GM23338 (cell line): ENCODE data around the gene ATP7A. TPM values are rescaled to one million over a fixed set of nuclear protein-coding genes. Genes with fewer than 3 reads are reported as not detected.

Experiments used
- ATAC-seq: fragments of 200-7000 bp; cut with Tn5 transposase; 3 replicates; pipeline ENCODE4 v1.9.1; 2020
- DNase-seq: peaks from one replicate; pipeline ENCODE4 v3.0.0-alpha.2; 2015; ENCODE audit warnings: low spot score
- H2AFZ ChIP-seq: fragments of 200-600 bp; sonication (generic); 2 replicates; pipeline ENCODE4 v1.8.0; 2016; ENCODE audit warnings: antibody characterized with exemption, mild to moderate bottlenecking, moderate library complexity
- H3F3A ChIP-seq: fragments of 200-600 bp; sonication (generic); replicated peaks from 2 replicates; pipeline ENCODE4 v1.8.0; 2017; ENCODE audit warnings: antibody characterized with exemption, mixed run types, low read depth
- H3K27ac ChIP-seq: fragments of 200-600 bp; sonication (generic); 2 replicates; pipeline ENCODE4 v1.6.1; 2016; ENCODE audit warnings: low read depth
- H3K27me3 ChIP-seq: fragments of 200-600 bp; sonication (generic); 2 replicates; pipeline ENCODE4 v1.8.0; 2016; ENCODE audit warnings: mild to moderate bottlenecking, mixed run types, moderate library complexity; ENCODE audit not compliant: insufficient read depth
- H3K36me3 ChIP-seq: fragments of 200-600 bp; sonication (generic); 2 replicates; pipeline ENCODE4 v1.8.0; 2016; ENCODE audit warnings: mild to moderate bottlenecking; ENCODE audit not compliant: insufficient read depth
- H3K4me1 ChIP-seq: fragments of 200-600 bp; sonication (generic); 2 replicates; pipeline ENCODE4 v1.8.0; 2016; ENCODE audit warnings: mild to moderate bottlenecking, moderate library complexity; ENCODE audit not compliant: insufficient read depth
- H3K4me2 ChIP-seq: fragments of 200-600 bp; sonication (generic); 2 replicates; pipeline ENCODE4 v1.7.1; 2017; ENCODE audit warnings: mixed run types
- H3K4me3 ChIP-seq: fragments of 200-600 bp; sonication (generic); 2 replicates; pipeline ENCODE4 v1.6.1; 2016; ENCODE audit warnings: mixed run types
- H3K79me2 ChIP-seq: fragments of 200-600 bp; sonication (generic); replicated peaks from 2 replicates; pipeline ENCODE4 v1.8.0; 2017; ENCODE audit warnings: mild to moderate bottlenecking; ENCODE audit not compliant: insufficient read depth
- H3K9me2 ChIP-seq: fragments of 200-600 bp; sonication (generic); 2 replicates; pipeline ENCODE4 v1.8.0; 2017; ENCODE audit not compliant: insufficient read depth
- H4K20me1 ChIP-seq: fragments of 200-600 bp; sonication (generic); replicated peaks from 2 replicates; pipeline ENCODE4 v1.8.0; 2017; ENCODE audit warnings: mild to moderate bottlenecking; ENCODE audit not compliant: insufficient read depth
- H3K27ac Mint-ChIP-seq: 2 replicates; pipeline ENCODE4 v1.8.0; 2020; ENCODE audit warnings: inconsistent platforms, mild to moderate bottlenecking, moderate library complexity, mixed read lengths
- H3K27me3 Mint-ChIP-seq: 3 replicates; pipeline ENCODE4 v1.8.0; 2022; ENCODE audit warnings: low read depth, mild to moderate bottlenecking, moderate library complexity, mixed read lengths, inconsistent platforms; ENCODE audit not compliant: insufficient read depth, poor library complexity
- H3K36me3 Mint-ChIP-seq: 3 replicates; pipeline ENCODE4 v1.8.0; 2021; ENCODE audit warnings: low read depth, mild to moderate bottlenecking, inconsistent platforms, moderate library complexity, mixed read lengths
- H3K4me1 Mint-ChIP-seq: 3 replicates; pipeline ENCODE4 v1.8.0; 2020; ENCODE audit warnings: mild to moderate bottlenecking, inconsistent platforms, mixed read lengths
- H3K4me3 Mint-ChIP-seq: 3 replicates; pipeline ENCODE4 v1.8.0; 2021; ENCODE audit warnings: moderate library complexity, mild to moderate bottlenecking, inconsistent platforms, mixed read lengths
- H3K9me3 Mint-ChIP-seq: 3 replicates; pipeline ENCODE4 v1.8.0; 2020; ENCODE audit warnings: moderate library complexity, mild to moderate bottlenecking, inconsistent platforms, mixed read lengths
- CREB1 ChIP-seq: fragments of 250-450 bp; sonication (Bioruptor Pico); IDR thresholded peaks from 2 replicates; pipeline ENCODE4 v1.5.0; 2020; ENCODE audit warnings: low read depth, mild to moderate bottlenecking, moderate library complexity
- EZH2 ChIP-seq: fragments of 200-600 bp; sonication (generic); IDR thresholded peaks from one replicate; pipeline ENCODE4 v1.8.0; 2017; ENCODE audit warnings: antibody characterized with exemption, mild to moderate bottlenecking, low read depth; ENCODE audit not compliant: unreplicated experiment
- JUNB ChIP-seq: IDR thresholded peaks from one replicate; pipeline ENCODE4 v1.6.1; 2016; ENCODE audit warnings: antibody characterized with exemption; ENCODE audit not compliant: unreplicated experiment
- NANOG ChIP-seq: IDR thresholded peaks from 2 replicates; pipeline ENCODE4 v1.6.1; 2016; ENCODE audit warnings: antibody characterized with exemption, borderline replicate concordance
- POLR2AphosphoS5 ChIP-seq: IDR thresholded peaks from 2 replicates; pipeline ENCODE4 v1.6.1; 2016; ENCODE audit warnings: antibody characterized with exemption, low read depth
- STAT1 ChIP-seq: IDR thresholded peaks from one replicate; pipeline ENCODE4 v1.6.1; 2016; ENCODE audit warnings: antibody characterized with exemption; ENCODE audit not compliant: unreplicated experiment
- ZNF114 ChIP-seq: fragments of 250-450 bp; sonication (Bioruptor Pico); IDR thresholded peaks from 2 replicates; pipeline ENCODE4 v1.5.0; 2020; ENCODE audit warnings: mild to moderate bottlenecking, moderate library complexity
- ZNF331 ChIP-seq: fragments of 250-450 bp; sonication (Bioruptor Pico); IDR thresholded peaks from 2 replicates; pipeline ENCODE4 v1.5.0; 2020; ENCODE audit warnings: low read depth, mild to moderate bottlenecking, moderate library complexity
- polyA plus RNA-seq: library from polyadenylated mRNA; unstranded; fragments of >200 nt; fragmentation: Nextera tagmentation; extraction: Ambion mirVana; gene quantifications from 2 replicates; pipeline ENCODE4 v1.2.1, GENCODE V29; 2016
- total RNA-seq: library from RNA; depleted of rRNA; stranded (reverse); fragments of >200 nt; shearing (Covaris generic); gene quantifications from 2 replicates; pipeline ENCODE4 v1.2.3, GENCODE V29; 2014
- TF ChIP-seq, protein P1 (sequence below): fragments of 250-450 bp; sonication (Bioruptor Pico); IDR thresholded peaks from 2 replicates; pipeline ENCODE4 v1.5.0; 2020; ENCODE audit warnings: mild to moderate bottlenecking, moderate library complexity
- TF ChIP-seq, protein P2 (sequence below), 2 experiments: fragments of 200-600 bp in 1 of 2; sonication (generic) in 1 of 2; conservative IDR thresholded peaks; 2 replicates each; pipeline versions ENCODE4 v1.5.1 to v1.6.1; 2016 to 2017; ENCODE audit warnings: antibody characterized with exemption in 2 of 2, low read depth in 2 of 2, mild to moderate bottlenecking in 2 of 2, moderate library complexity in 1 of 2

ATP7A gene
- total and polyA plus RNA-seq, 2 experiments from 2014 or later, result 2.2 to 3.1 TPM

DNA sequence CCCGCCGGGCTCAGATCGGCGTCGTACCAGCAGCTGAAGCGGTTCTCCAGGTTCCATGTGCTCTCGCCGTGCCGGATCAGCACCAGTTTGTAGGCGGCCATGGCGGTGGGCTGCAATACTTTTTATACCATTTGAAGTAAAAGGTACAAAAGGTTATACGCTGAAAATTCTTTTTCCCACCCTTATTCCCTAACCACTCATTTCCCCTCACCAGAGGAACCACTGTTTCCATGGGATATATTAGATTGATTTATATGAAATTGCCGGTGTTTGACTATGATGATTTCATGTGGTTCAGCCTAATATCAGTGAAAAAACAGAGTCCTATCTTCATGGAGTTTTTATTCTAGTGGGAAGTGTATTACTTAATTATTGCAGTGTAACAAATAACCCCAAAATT is 59.0 kb downstream of the ATP7A start, which contains the start of gene PGAM4:
Gene PGAM4, minus strand, starts transcription at position 101 of the 400 bp plus-strand sequence. Its CDS starts 0 bp downstream, at position 101.
- no peak within 1 kb of the TSS for H3K4me3 Mint-ChIP-seq

More for the DNA sequence above, 59.0 kb downstream of the ATP7A start, which contains the start of gene PGAM4:
- ATAC-seq (no peak), DNase-seq (no peak)
- Mint-ChIP-seq H3K9me3 (no peaks in the 10 kb centered on the region), H3K27me3 (no peaks in the 10 kb centered on the region), H3K36me3 (no peaks in the 10 kb centered on the region), H3K4me1 (no peaks in the 10 kb centered on the region), H3K27ac (no peak within 1 kb of the TSS)
- Histone ChIP-seq H3K4me1 (no peaks in the 10 kb centered on the region), H3F3A (no peaks in the 10 kb centered on the region), H2AFZ (no peak within 1 kb of the TSS), H3K36me3 (no peaks in the 10 kb centered on the region), H3K4me2 (no peak within 1 kb of the TSS), H3K27ac (no peak within 1 kb of the TSS), H3K9me2 (no peaks in the 10 kb centered on the region), H4K20me1 (no peaks in the 10 kb centered on the region), H3K4me3 (no peak within 1 kb of the TSS), H3K79me2 (no peaks in the 10 kb centered on the region), H3K27me3 (no peaks in the 10 kb centered on the region)
- no peak for TF ChIP-seq EZH2
- no peak for TF ChIP-seq STAT1
- no peak for TF ChIP-seq JUNB
- TF ChIP-seq CREB1, result no peak
- TF ChIP-seq, protein P1, sequence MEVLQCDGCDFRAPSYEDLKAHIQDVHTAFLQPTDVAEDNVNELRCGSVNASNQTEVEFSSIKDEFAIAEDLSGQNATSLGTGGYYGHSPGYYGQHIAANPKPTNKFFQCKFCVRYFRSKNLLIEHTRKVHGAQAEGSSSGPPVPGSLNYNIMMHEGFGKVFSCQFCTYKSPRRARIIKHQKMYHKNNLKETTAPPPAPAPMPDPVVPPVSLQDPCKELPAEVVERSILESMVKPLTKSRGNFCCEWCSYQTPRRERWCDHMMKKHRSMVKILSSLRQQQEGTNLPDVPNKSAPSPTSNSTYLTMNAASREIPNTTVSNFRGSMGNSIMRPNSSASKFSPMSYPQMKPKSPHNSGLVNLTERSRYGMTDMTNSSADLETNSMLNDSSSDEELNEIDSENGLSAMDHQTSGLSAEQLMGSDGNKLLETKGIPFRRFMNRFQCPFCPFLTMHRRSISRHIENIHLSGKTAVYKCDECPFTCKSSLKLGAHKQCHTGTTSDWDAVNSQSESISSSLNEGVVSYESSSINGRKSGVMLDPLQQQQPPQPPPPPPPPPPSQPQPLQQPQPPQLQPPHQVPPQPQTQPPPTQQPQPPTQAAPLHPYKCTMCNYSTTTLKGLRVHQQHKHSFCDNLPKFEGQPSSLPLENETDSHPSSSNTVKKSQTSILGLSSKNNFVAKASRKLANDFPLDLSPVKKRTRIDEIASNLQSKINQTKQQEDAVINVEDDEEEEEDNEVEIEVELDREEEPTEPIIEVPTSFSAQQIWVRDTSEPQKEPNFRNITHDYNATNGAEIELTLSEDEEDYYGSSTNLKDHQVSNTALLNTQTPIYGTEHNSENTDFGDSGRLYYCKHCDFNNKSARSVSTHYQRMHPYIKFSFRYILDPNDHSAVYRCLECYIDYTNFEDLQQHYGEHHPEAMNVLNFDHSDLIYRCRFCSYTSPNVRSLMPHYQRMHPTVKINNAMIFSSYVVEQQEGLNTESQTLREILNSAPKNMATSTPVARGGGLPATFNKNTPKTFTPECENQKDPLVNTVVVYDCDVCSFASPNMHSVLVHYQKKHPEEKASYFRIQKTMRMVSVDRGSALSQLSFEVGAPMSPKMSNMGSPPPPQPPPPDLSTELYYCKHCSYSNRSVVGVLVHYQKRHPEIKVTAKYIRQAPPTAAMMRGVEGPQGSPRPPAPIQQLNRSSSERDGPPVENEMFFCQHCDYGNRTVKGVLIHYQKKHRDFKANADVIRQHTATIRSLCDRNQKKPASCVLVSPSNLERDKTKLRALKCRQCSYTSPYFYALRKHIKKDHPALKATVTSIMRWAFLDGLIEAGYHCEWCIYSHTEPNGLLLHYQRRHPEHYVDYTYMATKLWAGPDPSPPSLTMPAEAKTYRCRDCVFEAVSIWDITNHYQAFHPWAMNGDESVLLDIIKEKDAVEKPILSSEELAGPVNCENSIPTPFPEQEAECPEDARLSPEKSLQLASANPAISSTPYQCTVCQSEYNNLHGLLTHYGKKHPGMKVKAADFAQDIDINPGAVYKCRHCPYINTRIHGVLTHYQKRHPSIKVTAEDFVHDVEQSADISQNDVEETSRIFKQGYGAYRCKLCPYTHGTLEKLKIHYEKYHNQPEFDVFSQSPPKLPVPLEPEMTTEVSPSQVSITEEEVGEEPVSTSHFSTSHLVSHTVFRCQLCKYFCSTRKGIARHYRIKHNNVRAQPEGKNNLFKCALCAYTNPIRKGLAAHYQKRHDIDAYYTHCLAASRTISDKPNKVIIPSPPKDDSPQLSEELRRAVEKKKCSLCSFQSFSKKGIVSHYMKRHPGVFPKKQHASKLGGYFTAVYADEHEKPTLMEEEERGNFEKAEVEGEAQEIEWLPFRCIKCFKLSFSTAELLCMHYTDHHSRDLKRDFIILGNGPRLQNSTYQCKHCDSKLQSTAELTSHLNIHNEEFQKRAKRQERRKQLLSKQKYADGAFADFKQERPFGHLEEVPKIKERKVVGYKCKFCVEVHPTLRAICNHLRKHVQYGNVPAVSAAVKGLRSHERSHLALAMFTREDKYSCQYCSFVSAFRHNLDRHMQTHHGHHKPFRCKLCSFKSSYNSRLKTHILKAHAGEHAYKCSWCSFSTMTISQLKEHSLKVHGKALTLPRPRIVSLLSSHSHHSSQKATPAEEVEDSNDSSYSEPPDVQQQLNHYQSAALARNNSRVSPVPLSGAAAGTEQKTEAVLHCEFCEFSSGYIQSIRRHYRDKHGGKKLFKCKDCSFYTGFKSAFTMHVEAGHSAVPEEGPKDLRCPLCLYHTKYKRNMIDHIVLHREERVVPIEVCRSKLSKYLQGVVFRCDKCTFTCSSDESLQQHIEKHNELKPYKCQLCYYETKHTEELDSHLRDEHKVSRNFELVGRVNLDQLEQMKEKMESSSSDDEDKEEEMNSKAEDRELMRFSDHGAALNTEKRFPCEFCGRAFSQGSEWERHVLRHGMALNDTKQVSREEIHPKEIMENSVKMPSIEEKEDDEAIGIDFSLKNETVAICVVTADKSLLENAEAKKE (CRISPR knock-in tag), result no peak
- no peak for TF ChIP-seq POLR2AphosphoS5
- TF ChIP-seq NANOG, result no peak
- no peak for TF ChIP-seq ZNF114
- TF ChIP-seq ZNF331, result no peak
- TF ChIP-seq, protein P2, sequence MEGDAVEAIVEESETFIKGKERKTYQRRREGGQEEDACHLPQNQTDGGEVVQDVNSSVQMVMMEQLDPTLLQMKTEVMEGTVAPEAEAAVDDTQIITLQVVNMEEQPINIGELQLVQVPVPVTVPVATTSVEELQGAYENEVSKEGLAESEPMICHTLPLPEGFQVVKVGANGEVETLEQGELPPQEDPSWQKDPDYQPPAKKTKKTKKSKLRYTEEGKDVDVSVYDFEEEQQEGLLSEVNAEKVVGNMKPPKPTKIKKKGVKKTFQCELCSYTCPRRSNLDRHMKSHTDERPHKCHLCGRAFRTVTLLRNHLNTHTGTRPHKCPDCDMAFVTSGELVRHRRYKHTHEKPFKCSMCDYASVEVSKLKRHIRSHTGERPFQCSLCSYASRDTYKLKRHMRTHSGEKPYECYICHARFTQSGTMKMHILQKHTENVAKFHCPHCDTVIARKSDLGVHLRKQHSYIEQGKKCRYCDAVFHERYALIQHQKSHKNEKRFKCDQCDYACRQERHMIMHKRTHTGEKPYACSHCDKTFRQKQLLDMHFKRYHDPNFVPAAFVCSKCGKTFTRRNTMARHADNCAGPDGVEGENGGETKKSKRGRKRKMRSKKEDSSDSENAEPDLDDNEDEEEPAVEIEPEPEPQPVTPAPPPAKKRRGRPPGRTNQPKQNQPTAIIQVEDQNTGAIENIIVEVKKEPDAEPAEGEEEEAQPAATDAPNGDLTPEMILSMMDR (conservative IDR thresholded peaks at IDR 0.05; ENCODE audit: low read depth in 2 of 2), result no peak
